DOHH2 (cell line): Measurements from ENCODE around the gene LRPAP1.

Experiments
- H3F3A ChIP-seq: fragments of 200-600 bp; sonication (generic), shearing (Covaris generic); 2 replicates; pipeline ENCODE4 v1.6.0; 2016; ENCODE audit warnings: antibody characterized with exemption, mild to moderate bottlenecking; ENCODE audit not compliant: control insufficient read depth, insufficient read depth
- H3K27ac ChIP-seq: fragments of 200-600 bp; sonication (generic); 2 replicates; pipeline ENCODE4 v1.5.1; 2014; ENCODE audit warnings: low read depth, mild to moderate bottlenecking, low read length, moderate library complexity
- H3K27me3 ChIP-seq: fragments of 200-600 bp; sonication (generic); 2 replicates; pipeline ENCODE4 v1.6.1; 2014; ENCODE audit warnings: mild to moderate bottlenecking, low read length, mixed read lengths; ENCODE audit not compliant: control insufficient read depth
- H3K36me3 ChIP-seq: fragments of 200-600 bp; sonication (generic); 2 replicates; pipeline ENCODE4 v1.6.1; 2014; ENCODE audit warnings: mild to moderate bottlenecking, low read length, moderate library complexity, mixed read lengths; ENCODE audit not compliant: control insufficient read depth
- H3K4me1 ChIP-seq: fragments of 200-600 bp; sonication (generic); 2 replicates; pipeline ENCODE4 v1.6.1; 2014; ENCODE audit warnings: mild to moderate bottlenecking, low read length, mixed read lengths; ENCODE audit not compliant: control insufficient read depth
- H3K4me2 ChIP-seq: fragments of 200-600 bp; sonication (generic); 2 replicates; pipeline ENCODE4 v1.6.0; 2014; ENCODE audit warnings: mild to moderate bottlenecking, low read length, moderate library complexity
- H3K4me3 ChIP-seq: fragments of 200-600 bp; sonication (generic); 2 replicates; pipeline ENCODE4 v1.5.1; 2014; ENCODE audit warnings: mild to moderate bottlenecking, low read length, mixed read lengths
- H3K79me2 ChIP-seq: fragments of 200-600 bp; sonication (generic); 2 replicates; pipeline ENCODE4 v1.6.1; 2014; ENCODE audit warnings: mild to moderate bottlenecking, low read length, mixed read lengths; ENCODE audit not compliant: control insufficient read depth
- H3K9me2 ChIP-seq: fragments of 200-600 bp; sonication (generic); replicated peaks from 2 replicates; pipeline ENCODE4 v1.6.1; 2014; ENCODE audit warnings: mild to moderate bottlenecking, low read length, mixed read lengths; ENCODE audit not compliant: control insufficient read depth
- H3K9me3 ChIP-seq: fragments of 200-600 bp; sonication (generic); 2 replicates; pipeline ENCODE4 v1.6.1; 2014; ENCODE audit warnings: antibody characterized with exemption, low read length, mixed read lengths; ENCODE audit not compliant: control insufficient read depth, insufficient read depth
- H4K20me1 ChIP-seq: fragments of 200-600 bp; sonication (generic); 2 replicates; pipeline ENCODE4 v1.6.0; 2014; ENCODE audit warnings: low read depth, mild to moderate bottlenecking, antibody characterized with exemption, low read length, moderate library complexity; ENCODE audit not compliant: control insufficient read depth, insufficient read depth
- CTCF ChIP-seq: fragments of 200-600 bp; sonication (generic); IDR thresholded peaks from one replicate; pipeline ENCODE4 v1.5.1; 2014; ENCODE audit warnings: antibody characterized with exemption, mild to moderate bottlenecking, low read depth, low read length; ENCODE audit not compliant: poor library complexity, severe bottlenecking
- EZH2phosphoT487 ChIP-seq: fragments of 200-600 bp; sonication (generic); IDR thresholded peaks from 2 replicates; pipeline ENCODE4 v1.6.1; 2017; ENCODE audit warnings: borderline replicate concordance, mild to moderate bottlenecking, antibody characterized with exemption, low read length, moderate library complexity, mixed read lengths

The LRPAP1 gene

GRCh38 chr4:3494462-3494871 is 37.8 kb downstream of the LRPAP1 start:
- TF ChIP-seq CTCF, result no peak
- TF ChIP-seq EZH2phosphoT487, result no peak
- no peaks in the 10 kb centered on the region for H3K79me2 ChIP-seq
- H4K20me1 ChIP-seq, result no peaks in the 10 kb centered on the region; the same call in 1 of the 2 replicates
- H3K9me3 ChIP-seq, result no peaks in the 10 kb centered on the region
- H3K4me3 ChIP-seq, result no peak overlapping the region
- H3K27me3 ChIP-seq, result no peaks in the 10 kb centered on the region
- H3K27ac ChIP-seq, result no peak overlapping the region
- H3F3A ChIP-seq, result no peaks in the 10 kb centered on the region
- no peak overlapping the region for H3K4me2 ChIP-seq
- H3K9me2 ChIP-seq, result no peaks in the 10 kb centered on the region
- no peaks in the 10 kb centered on the region for H3K36me3 ChIP-seq
- no peaks in the 10 kb centered on the region for H3K4me1 ChIP-seq

- no peaks in the 10 kb centered on the region for H3K9me2 ChIP-seq
- H3K27ac ChIP-seq, result no peak overlapping the region
- H3K27me3 ChIP-seq, result peaks cover 2% of the 10 kb centered on the region; the same call in 1 of the 2 replicates
- H3K79me2 ChIP-seq, result no peaks in the 10 kb centered on the region
- no peaks in the 10 kb centered on the region; the same call in 1 of the 2 replicates for H4K20me1 ChIP-seq
- H3K9me3 ChIP-seq, result no peaks in the 10 kb centered on the region
- H3K4me3 ChIP-seq, result no peak overlapping the region
- H3K36me3 ChIP-seq, result no peaks in the 10 kb centered on the region
- TF ChIP-seq EZH2phosphoT487 (no peak), CTCF (no peak)
- no peak overlapping the region for H3K4me2 ChIP-seq
- H3F3A ChIP-seq, result no peaks in the 10 kb centered on the region
- H3K4me1 ChIP-seq, result no peaks in the 10 kb centered on the region
These were observed 38.3 kb downstream of the LRPAP1 start for GRCh38 chr4:3493720-3494461.

GRCh38 chr4:3492741-3493719 is 39.2 kb downstream of the LRPAP1 start:
- no peaks in the 10 kb centered on the region for H3K36me3 ChIP-seq
- H3K27me3 ChIP-seq, result peaks cover 9% of the 10 kb centered on the region; the same call in 1 of the 2 replicates
- no peaks in the 10 kb centered on the region; the same call in 1 of the 2 replicates for H4K20me1 ChIP-seq
- no peak overlapping the region for H3K4me3 ChIP-seq
- TF ChIP-seq EZH2phosphoT487 (no peak), CTCF (no peak)
- H3K9me2 ChIP-seq, result no peaks in the 10 kb centered on the region
- H3F3A ChIP-seq, result no peaks in the 10 kb centered on the region
- no peaks in the 10 kb centered on the region for H3K9me3 ChIP-seq
- no peaks in the 10 kb centered on the region for H3K4me1 ChIP-seq
- H3K4me2 ChIP-seq, result no peak overlapping the region
- H3K27ac ChIP-seq, result no peak overlapping the region
- H3K79me2 ChIP-seq, result no peaks in the 10 kb centered on the region
